Measurements from ENCODE around the gene ME3.

GRCh38 chr11:86459002-86459385 lies 213.4 kb downstream of the ME3 start:
- TF ChIP-seq TCF7L2 (IDR thresholded peaks at IDR 0.05; ENCODE audit: borderline replicate concordance, extremely low read depth, insufficient read depth, insufficient read length) (no peak), EZH2phosphoT487 (IDR thresholded peaks at IDR 0.05; ENCODE audit: borderline replicate concordance) (no peak), POLR2A (IDR thresholded peaks at IDR 0.05; ENCODE audit: borderline replicate concordance, extremely low read depth, insufficient read depth, insufficient read length) (no peak), EZH2 (IDR thresholded peaks at IDR 0.05) (no peak), JUND (IDR thresholded peaks at IDR 0.05) (no peak), ZNF274 (IDR thresholded peaks at IDR 0.05; ENCODE audit: low read depth, low read length) (no peak), REST (IDR thresholded peaks at IDR 0.05; ENCODE audit: low read depth) (no peak), RAD21 (IDR thresholded peaks at IDR 0.05; ENCODE audit: low read depth) (no peak)
- TF ChIP-seq, protein P1, sequence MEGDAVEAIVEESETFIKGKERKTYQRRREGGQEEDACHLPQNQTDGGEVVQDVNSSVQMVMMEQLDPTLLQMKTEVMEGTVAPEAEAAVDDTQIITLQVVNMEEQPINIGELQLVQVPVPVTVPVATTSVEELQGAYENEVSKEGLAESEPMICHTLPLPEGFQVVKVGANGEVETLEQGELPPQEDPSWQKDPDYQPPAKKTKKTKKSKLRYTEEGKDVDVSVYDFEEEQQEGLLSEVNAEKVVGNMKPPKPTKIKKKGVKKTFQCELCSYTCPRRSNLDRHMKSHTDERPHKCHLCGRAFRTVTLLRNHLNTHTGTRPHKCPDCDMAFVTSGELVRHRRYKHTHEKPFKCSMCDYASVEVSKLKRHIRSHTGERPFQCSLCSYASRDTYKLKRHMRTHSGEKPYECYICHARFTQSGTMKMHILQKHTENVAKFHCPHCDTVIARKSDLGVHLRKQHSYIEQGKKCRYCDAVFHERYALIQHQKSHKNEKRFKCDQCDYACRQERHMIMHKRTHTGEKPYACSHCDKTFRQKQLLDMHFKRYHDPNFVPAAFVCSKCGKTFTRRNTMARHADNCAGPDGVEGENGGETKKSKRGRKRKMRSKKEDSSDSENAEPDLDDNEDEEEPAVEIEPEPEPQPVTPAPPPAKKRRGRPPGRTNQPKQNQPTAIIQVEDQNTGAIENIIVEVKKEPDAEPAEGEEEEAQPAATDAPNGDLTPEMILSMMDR (IDR thresholded peaks at IDR 0.05 in 2 of 3, conservative IDR thresholded peaks at IDR 0.05 in 1 of 3; ENCODE audit: borderline replicate concordance in 1 of 3, insufficient read depth in 1 of 3, low read depth in 2 of 3, low read length in 2 of 3), result no peak
- TF ChIP-seq, protein P2, sequence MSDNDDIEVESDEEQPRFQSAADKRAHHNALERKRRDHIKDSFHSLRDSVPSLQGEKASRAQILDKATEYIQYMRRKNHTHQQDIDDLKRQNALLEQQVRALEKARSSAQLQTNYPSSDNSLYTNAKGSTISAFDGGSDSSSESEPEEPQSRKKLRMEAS (IDR thresholded peaks at IDR 0.05), result no peak
- TF ChIP-seq, protein P3, sequence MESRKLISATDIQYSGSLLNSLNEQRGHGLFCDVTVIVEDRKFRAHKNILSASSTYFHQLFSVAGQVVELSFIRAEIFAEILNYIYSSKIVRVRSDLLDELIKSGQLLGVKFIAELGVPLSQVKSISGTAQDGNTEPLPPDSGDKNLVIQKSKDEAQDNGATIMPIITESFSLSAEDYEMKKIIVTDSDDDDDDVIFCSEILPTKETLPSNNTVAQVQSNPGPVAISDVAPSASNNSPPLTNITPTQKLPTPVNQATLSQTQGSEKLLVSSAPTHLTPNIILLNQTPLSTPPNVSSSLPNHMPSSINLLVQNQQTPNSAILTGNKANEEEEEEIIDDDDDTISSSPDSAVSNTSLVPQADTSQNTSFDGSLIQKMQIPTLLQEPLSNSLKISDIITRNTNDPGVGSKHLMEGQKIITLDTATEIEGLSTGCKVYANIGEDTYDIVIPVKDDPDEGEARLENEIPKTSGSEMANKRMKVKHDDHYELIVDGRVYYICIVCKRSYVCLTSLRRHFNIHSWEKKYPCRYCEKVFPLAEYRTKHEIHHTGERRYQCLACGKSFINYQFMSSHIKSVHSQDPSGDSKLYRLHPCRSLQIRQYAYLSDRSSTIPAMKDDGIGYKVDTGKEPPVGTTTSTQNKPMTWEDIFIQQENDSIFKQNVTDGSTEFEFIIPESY (IDR thresholded peaks at IDR 0.05; ENCODE audit: extremely low read depth, insufficient replicate concordance, low read length), result no peak

Data from HCT116 (cell line).